Endothelial cell of umbilical vein (primary cell): ENCODE measurements around the gene HEATR1. TPM values are rescaled to one million over a fixed set of nuclear protein-coding genes. Genes with fewer than 3 reads are reported as not detected.

Experiments
- BruUV-seq: library from RNA; stranded (reverse); fragments of 400-500 nt; replicated peaks from 2 replicates; lab custom pipeline; 2021; lab: Mats Ljungman, UMichigan
- CTCF ChIA-PET: fragments of 300-600, 350-600 bp; sonication (Branson Sonifier 250); formaldehyde crosslinking; loops from one replicate; lab custom pipeline; 2021; ENCODE audit warnings: antibody characterized with exemption, inconsistent platforms; lab: Charles Lee
- POLR2A ChIA-PET: fragments of 300-600, 350-600 bp; sonication (Branson Sonifier 250); formaldehyde crosslinking; loops from one replicate; lab custom pipeline; 2021; ENCODE audit warnings: antibody characterized with exemption, inconsistent platforms; lab: Charles Lee
- DNase-seq: peaks from one replicate; pipeline ENCODE4 v3.0.0-alpha.2; 2011; ENCODE audit warnings: low read depth, low spot score
- FAIRE-seq: peaks from 2 replicates; lab custom pipeline; 2011; peaks lifted over from hg19 to GRCh38; lab: Jason Lieb, UNC
- H2AFZ ChIP-seq: 2 replicates; pipeline ENCODE4 v1.6.0; 2012; ENCODE audit warnings: low read depth, low read length, control low read depth, inconsistent platforms
- H3K27ac ChIP-seq: 2 replicates; pipeline ENCODE4 v1.5.1; 2011; ENCODE audit warnings: low read depth, mild to moderate bottlenecking, control low read depth, low read length, moderate library complexity; ENCODE audit not compliant: insufficient read depth
- H3K27me3 ChIP-seq, 2 experiments: 2 replicates each; pipeline versions ENCODE4 v1.6.0 to v1.6.1; 2011; ENCODE audit warnings: low read length in 2 of 2, mixed read lengths in 1 of 2; ENCODE audit not compliant: control insufficient read depth in 2 of 2, insufficient read depth in 2 of 2
- H3K36me3 ChIP-seq, 2 experiments: 2 replicates in 1 of 2; 3 replicates in 1 of 2; pipeline ENCODE4 v1.5.1; 2011; ENCODE audit warnings: low read length in 2 of 2, mild to moderate bottlenecking in 1 of 2, moderate library complexity in 1 of 2; ENCODE audit not compliant: control insufficient read depth in 2 of 2, insufficient read depth in 2 of 2; ENCODE audit errors: extremely low read depth in 1 of 2
- H3K4me1 ChIP-seq: 3 replicates; pipeline ENCODE4 v1.5.1; 2011; ENCODE audit warnings: mild to moderate bottlenecking, low read length; ENCODE audit not compliant: control insufficient read depth, insufficient read depth; ENCODE audit errors: extremely low read depth
- H3K4me2 ChIP-seq: 2 replicates; pipeline ENCODE4 v1.6.1; 2011; ENCODE audit warnings: low read length, control low read depth, mixed read lengths; ENCODE audit not compliant: insufficient read depth
- H3K4me3 ChIP-seq, 3 experiments: fragments of 200-600 bp in 1 of 3; sonication (generic), shearing (Covaris generic) in 1 of 3; replicated peaks in 1 of 3; 2 replicates each; pipeline ENCODE4 v1.5.1; 2011 to 2016; ENCODE audit warnings: control low read depth in 3 of 3, low read length in 3 of 3, mild to moderate bottlenecking in 2 of 3, inconsistent platforms in 1 of 3, low read depth in 1 of 3, moderate library complexity in 1 of 3; ENCODE audit not compliant: insufficient read depth in 1 of 3
- H3K79me2 ChIP-seq: 2 replicates; pipeline ENCODE4 v1.6.0; 2012; ENCODE audit warnings: low read length, inconsistent platforms; ENCODE audit not compliant: control insufficient read depth, insufficient read depth
- H3K9ac ChIP-seq: replicated peaks from 2 replicates; pipeline ENCODE3; 2011; ENCODE audit warnings: low read length, control low read depth; ENCODE audit not compliant: insufficient read depth; ENCODE audit errors: extremely low read depth
- H3K9me1 ChIP-seq: replicated peaks from 3 replicates; pipeline ENCODE4 v1.6.0; 2011; ENCODE audit warnings: mild to moderate bottlenecking, low read length; ENCODE audit not compliant: control insufficient read depth, insufficient read depth; ENCODE audit errors: extremely low read depth
- H3K9me3 ChIP-seq: replicated peaks from 2 replicates; pipeline ENCODE4 v1.5.1; 2012; ENCODE audit warnings: low read length, inconsistent platforms; ENCODE audit not compliant: control insufficient read depth, insufficient read depth
- H4K20me1 ChIP-seq: replicated peaks from 2 replicates; pipeline ENCODE3; 2011; ENCODE audit warnings: mild to moderate bottlenecking, low read length; ENCODE audit not compliant: control insufficient read depth, insufficient read depth; ENCODE audit errors: extremely low read depth
- CTCF ChIP-seq, 2 donors: IDR thresholded peaks; 1 replicate in 1 of 2; 2 replicates in 1 of 2; pipeline ENCODE4 v1.5.1; 2011; ENCODE audit warnings: low read length in 2 of 2, mild to moderate bottlenecking in 2 of 2, moderate library complexity in 2 of 2, control low read depth in 1 of 2, inconsistent platforms in 1 of 2, low read depth in 1 of 2; ENCODE audit not compliant: insufficient read depth in 1 of 2; ENCODE audit errors: extremely low read depth in 1 of 2
- FOS ChIP-seq: IDR thresholded peaks from 2 replicates; pipeline ENCODE4 v1.6.1; 2011; ENCODE audit warnings: mild to moderate bottlenecking, low read length, moderate library complexity, borderline replicate concordance; ENCODE audit not compliant: insufficient read depth
- MAX ChIP-seq: IDR thresholded peaks from 2 replicates; pipeline ENCODE4 v1.6.1; 2011; ENCODE audit not compliant: insufficient read depth, insufficient read length
- POLR2A ChIP-seq: IDR thresholded peaks from 2 replicates; pipeline ENCODE4 v1.6.1; 2012; ENCODE audit warnings: low read depth, mild to moderate bottlenecking, control low read depth, low read length
- POLR2AphosphoS5 ChIP-seq: IDR thresholded peaks from 2 replicates; pipeline ENCODE4 v1.6.1; 2012; ENCODE audit warnings: low read depth, mild to moderate bottlenecking, control low read depth, low read length, moderate library complexity; ENCODE audit not compliant: insufficient read depth
- dilution Hi-C: fragments of 300-500 bp; cut with MboI; formaldehyde crosslinking; loops from one replicate; pipeline ENCODE4 v1.15.0; 2019; ENCODE audit warnings: low sequenced_read_pairs; ENCODE audit not compliant: extremely low pct_ligation_motif_present
- intact Hi-C: fragments of 100-400 bp; cut with micrococcal nuclease; formaldehyde crosslinking; loops from one replicate; pipeline ENCODE4 v1.10.0; 2022
- polyA plus RNA-seq, 4 experiments: library from polyadenylated mRNA; depleted of rRNA in 3 of 4; stranded (reverse) in 3 of 4; unstranded in 1 of 4; fragments of >200 nt; gene quantifications; 2 replicates each; pipeline versions ENCODE4 v1.2.1 to v1.2.3, GENCODE V29; 2011 to 2012; ENCODE audit warnings: missing spikeins in 1 of 4
- total RNA-seq: library from RNA; stranded (reverse); gene quantifications from 2 replicates; pipeline ENCODE4 v1.2.3, GENCODE V29; 2021

The HEATR1 gene
- total and polyA plus RNA-seq, 2 donors (not counting 3 experiments of a cell fraction or from before 2014, with no cell fraction given) = 8.4 to 62.0 TPM

GRCh38 chr1:236618507-236618906, 14.2 kb upstream of the HEATR1 start:
- no TSS peak for BruUV-seq

More at GRCh38 chr1:236618507-236618906, 14.2 kb upstream of the HEATR1 start:
- CTCF ChIA-PET = interaction anchor here (1.4 kb wide), 1 partner anchor 141 kb away, joined by 3 read pairs; no protein-coding TSS in a partner anchor
- Histone ChIP-seq H3K4me3 (no peak overlapping the region), H3K27me3 (peaks cover 0 to 5% of the 10 kb centered on the region in 2 experiments), H4K20me1 (no peaks in the 10 kb centered on the region), H2AFZ (no peak overlapping the region), H3K4me2 (no peak overlapping the region), H3K4me1 (peaks cover 4% of the 10 kb centered on the region), H3K27ac (no peak overlapping the region), H3K9me1 (no peaks in the 10 kb centered on the region), H3K9ac (no peak overlapping the region), H3K79me2 (no peaks in the 10 kb centered on the region), H3K9me3 (no peaks in the 10 kb centered on the region), H3K36me3 (no peaks in the 10 kb centered on the region)
- intact Hi-C loops (no loop called here), dilution Hi-C loops (no loop called here)
- POLR2A ChIA-PET = no interaction called here
- TF ChIP-seq FOS (no peak), POLR2A (no peak), POLR2AphosphoS5 (no peak), MAX (no peak), CTCF (IDR thresholded peaks at IDR 0.05; ENCODE audit: extremely low read depth in 1 of 2, insufficient read depth in 1 of 2, low read depth in 1 of 2, low read length in 2 of 2) (no peak)
- FAIRE-seq (peak; percentile 31), DNase-seq (no peak)
